ENCODE data around the gene CLCF1.
A peak's percentile ranks its signal among the peaks of the same experiment; 100 is the strongest.

CLCF1 gene

GRCh38 chr11:67395555-67396258 lies 22.3 kb upstream of the CLCF1 start:
- DNase-seq (ENCODE audit: low read depth): no peak

GRCh38 chr11:67393990-67394389 lies 20.6 kb upstream of the CLCF1 start:
- no peak for DNase-seq (ENCODE audit: low read depth)

DNA sequence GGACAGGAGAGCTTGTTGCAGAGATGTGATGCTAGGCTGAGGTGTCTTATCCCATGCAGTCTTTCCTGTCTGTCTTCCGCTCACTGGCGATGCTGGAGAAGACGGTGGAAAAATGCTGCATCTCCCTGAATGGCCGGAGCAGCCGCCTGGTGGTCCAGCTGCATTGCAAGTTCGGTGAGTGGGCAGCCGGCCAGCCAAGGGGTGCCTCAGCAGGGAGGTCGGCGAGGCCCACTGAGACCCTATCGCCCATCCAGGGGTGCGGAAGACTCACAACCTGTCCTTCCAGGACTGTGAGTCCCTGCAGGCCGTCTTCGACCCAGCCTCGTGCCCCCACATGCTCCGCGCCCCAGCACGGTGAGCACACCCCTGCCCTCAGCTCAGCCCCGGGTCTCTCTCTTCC lies 20.0 kb upstream of the CLCF1 start:
- DNase-seq (ENCODE audit: low read depth): no peak

GRCh38 chr11:67392183-67392715 lies 18.9 kb upstream of the CLCF1 start:
- peak; percentile 42 for DNase-seq (ENCODE audit: low read depth)

GRCh38 chr11:67391304-67392182 lies 18.1 kb upstream of the CLCF1 start, which contains the start of gene RAD9A:
TSS of gene RAD9A (plus strand) at chr11:67391986. CDS start at chr11:67392045, 59 bp downstream.
- peak; percentile 96 for DNase-seq (ENCODE audit: low read depth)

GRCh38 chr11:67390947-67391303 lies 17.5 kb upstream of the CLCF1 start:
- no peak for DNase-seq (ENCODE audit: low read depth)

DNA sequence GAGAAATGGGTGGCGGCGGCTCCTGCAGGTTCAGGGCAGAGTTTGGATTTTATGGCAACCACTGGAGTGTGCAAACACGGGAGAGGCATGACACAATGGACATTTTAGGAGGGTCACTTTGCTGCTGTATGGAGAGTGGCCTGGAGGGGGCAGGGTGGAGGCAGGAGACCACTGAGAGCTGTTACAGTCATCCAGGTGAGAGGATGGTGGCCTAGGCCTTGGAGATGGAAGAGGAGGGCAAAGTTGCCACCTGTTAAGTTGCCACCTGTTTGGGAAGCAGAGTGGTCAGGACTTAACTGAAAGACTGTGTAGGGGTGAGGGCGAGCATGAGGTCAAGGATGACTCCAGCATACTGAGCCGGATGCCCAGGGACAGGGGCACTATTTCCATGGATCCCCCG lies 16.1 kb upstream of the CLCF1 start:
- peak; percentile 46 for DNase-seq (ENCODE audit: low read depth)

DNA sequence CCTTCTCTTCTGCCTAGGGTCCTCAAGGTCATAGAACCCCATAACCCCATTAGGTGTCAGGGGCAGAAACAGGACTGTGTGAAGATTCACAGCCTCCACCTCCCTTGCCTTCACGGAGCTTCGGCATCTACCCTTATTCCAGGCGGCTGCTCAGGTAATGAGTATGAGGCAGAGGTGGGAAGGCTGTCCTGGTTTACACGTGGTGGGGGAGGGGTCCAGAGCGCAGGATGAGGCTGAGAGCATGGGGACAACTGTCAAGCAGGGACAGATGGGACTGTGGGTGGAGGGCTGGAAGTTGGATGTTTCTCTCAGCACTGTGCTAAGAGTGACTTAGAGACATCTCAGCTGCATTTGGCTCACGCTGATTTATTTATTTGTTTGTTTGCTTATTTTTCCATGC lies 14.1 kb upstream of the CLCF1 start:
- DNase-seq (ENCODE audit: low read depth): no peak

DNA sequence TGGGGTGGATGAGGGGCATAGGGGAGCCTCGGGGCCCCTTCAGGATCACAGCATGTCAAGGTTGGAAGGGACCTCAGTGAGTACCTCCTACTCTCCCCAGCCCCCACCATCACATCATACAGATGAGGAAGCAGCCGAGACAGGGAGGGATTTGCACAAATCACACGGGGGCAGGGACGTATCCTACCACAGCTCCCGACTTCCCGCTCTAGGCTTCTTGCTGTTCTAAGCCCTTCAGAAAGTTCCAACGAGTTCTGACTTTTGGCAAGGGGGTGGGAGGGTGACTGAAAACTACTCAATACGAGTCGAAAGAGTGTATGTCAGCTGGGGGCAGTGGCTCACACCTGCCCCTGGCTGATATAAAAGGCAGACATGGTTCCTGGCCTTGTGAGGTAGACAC lies 13.7 kb upstream of the CLCF1 start:
- DNase-seq (ENCODE audit: low read depth): no peak

GRCh38 chr11:67384851-67385366 lies 11.5 kb upstream of the CLCF1 start:
- DNase-seq (ENCODE audit: low read depth): peak; percentile 62

GRCh38 chr11:67382276-67383136 lies 9.1 kb upstream of the CLCF1 start:
- DNase-seq (ENCODE audit: low read depth): peak; percentile 81

DNA sequence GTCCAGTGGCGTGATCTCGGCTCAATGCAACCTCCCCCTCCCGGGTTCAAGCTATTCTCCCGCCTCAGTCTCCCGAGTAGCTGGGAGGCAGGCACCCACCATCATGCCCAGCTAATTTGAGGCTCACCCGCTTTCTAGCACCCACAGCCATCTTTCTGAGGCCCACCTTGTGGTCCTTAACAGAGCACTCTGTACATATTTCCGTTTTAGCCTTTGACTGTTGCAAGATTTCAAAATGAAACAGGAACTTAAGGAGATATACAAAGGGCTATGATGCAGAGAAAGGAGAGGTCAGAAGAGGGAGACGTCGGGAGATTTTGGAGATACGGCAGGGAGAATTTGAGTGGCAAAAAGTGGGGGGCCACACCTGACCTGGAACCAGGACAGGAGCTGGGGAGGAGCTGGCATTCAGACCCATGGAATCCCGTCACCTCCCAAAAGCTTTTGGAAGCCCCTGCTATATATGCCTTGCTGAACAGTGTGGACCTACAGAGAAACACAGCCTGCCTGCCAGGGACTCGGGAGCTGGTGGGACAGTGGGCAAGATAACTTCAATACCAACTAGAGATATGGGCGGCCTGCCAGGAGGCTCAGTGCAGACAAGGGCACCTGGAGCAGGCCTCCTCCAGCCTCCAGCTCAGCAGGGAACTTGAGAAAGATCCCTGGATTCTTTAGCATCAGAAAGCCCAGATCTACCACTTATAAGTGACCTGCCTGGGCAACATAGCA lies 8.0 kb upstream of the CLCF1 start:
- DNase-seq (ENCODE audit: low read depth): no peak

DNA sequence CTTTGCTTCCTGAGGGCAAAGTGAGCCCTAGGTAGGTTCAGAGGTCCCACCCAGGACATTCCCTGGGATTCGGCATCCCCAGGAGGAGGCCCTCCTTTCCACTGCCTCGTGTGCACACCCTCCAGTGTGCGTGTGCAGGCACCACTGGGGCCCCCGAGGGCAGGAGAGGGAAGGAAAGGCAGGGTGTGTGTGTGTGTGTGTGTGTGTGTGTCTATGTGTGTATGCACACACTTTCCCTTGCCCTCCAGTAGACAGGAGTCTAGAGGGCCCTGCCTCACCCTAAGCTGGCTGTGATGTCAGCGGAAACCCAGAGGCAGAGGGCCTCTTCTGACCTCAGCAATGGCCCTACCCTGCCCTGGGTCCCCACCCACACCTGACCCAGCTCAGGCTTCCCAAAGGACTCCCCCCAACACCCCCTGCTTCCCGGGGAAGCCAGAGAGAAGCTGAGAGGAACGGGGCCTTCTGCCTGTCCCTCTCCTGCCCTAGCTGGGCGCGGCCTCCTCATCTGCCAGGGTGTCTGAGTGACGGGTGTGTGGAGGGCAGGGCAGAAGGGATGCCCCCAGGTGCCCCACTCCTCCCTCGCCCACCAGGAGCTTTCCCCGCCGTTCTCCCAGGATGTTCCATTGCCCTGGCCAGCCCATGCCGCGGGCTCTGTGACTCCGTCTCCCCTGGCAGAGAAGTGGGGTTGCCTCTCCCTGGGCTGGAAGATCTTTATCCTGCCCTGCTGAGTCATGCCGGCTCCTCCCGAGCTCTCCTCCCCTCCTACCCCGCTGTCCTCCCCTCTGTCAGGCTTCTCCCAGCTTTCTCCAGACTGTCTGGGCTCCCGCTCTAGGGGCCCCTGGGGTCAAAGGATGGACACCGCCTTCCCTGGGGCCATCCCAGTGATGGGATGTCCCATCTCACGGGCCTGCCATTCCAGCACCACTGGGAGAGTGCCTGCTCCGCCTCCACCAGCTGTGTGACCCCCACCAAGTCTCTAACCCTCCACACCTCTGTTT lies 6.0 kb upstream of the CLCF1 start:
- peak; percentile 84 for DNase-seq (ENCODE audit: low read depth)

DNA sequence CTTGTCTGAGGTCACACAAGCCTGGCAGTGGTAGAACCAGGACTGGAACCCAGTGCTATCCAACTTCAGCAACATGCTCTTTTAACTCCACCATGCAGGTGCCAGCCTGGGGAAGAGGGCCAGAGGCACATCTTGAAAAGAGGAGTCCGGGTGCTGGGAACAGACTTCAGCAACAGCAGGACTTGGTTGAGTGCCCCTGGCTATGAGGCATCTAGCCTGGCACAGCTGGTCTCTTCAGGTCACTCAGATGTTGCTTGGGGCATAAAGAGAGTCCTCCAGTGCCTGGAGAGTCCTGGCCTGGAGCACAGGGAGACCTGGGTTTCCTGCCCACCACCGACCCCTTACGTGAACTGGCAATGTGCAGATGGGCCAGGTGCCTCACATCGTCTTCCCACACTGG lies 5.1 kb upstream of the CLCF1 start:
- DNase-seq (ENCODE audit: low read depth): no peak

DNA sequence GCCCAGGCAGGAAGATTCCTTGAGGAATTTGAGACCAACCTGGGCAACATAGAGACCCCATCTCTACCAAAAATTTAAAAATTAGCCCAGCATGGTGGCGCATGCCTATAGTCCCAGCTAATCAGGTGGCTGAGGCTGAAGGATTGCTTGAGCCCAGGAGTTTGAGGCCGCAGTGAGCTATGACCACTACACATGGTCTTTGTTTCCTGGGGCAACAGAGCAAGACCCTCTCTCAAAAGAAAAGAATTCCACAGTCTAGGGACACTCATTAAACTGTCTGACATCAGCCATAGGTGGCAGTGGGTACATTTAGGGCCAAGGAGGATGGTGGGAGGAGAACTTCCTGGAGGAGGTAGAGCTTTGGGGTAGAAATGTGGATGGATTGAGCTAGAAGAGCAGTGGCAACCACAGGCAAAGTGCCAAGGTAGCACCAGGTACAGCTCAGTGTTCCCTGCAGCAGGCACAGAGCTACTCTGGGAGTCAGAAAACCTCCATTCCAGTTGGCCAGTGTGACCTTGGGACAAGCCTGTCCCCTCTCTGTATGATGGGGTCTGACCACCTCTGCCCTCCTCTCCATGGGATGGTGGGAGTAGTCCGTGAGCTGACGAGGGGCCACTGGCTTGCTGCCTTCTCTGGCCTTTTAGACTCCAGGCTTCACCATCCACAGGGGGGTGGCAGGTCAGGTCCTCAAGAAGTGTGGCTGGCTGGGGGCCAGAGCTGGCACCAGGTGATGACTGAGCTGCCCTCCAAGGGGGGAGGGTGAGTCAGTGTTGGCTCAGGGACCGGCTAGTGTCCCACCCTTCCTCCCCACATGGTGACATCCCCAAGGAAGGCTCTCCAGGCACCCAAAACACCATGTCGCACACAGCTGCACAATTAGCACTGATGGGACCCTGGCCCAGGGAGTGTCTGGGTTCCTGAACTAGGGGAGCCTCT lies 3.7 kb upstream of the CLCF1 start:
- DNase-seq (ENCODE audit: low read depth): no peak

DNA sequence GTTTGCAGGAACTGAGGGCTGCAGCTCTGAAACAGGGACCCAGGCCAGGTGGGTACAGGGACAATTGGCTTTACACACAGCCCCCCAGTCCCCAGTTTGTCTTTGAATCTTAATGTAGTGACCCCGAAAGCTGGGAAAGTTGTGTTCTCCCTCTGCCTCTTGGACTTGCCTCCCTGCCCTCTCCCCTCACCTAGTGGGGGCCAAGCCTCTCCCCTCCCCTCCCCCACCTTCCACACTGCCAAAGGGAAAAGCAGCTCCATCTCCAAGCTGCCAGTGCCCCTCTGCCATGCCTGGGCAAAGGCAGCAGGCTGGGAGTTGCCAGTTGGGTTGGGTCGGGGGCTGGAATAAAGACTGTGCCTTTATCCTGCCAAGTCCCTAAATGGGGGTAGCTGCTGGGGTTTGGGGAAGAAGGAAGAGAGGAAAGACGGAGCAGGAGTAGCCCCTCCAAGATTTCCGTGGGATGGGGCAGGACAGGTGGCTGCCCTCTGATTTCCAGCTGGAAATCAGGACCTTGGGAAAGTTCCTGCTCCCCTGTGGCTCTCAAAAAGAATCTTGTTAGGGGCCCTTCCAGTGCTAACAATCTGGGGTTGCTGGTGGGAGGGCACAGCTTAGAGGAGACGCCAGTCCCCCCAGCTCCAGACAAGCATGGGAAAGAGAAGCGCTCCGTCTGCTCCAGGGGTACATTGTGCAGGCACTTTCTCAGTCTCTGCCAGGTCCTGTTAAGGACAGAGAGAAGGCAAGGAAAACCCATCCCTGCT lies 2.8 kb upstream of the CLCF1 start:
- DNase-seq (ENCODE audit: low read depth): no peak

GRCh38 chr11:67375320-67376055 lies 2.1 kb upstream of the CLCF1 start:
- no peak for DNase-seq (ENCODE audit: low read depth)

Measured in ELR (cell line).